ENCODE results near the gene RXFP2.

The RXFP2 gene

DNA sequence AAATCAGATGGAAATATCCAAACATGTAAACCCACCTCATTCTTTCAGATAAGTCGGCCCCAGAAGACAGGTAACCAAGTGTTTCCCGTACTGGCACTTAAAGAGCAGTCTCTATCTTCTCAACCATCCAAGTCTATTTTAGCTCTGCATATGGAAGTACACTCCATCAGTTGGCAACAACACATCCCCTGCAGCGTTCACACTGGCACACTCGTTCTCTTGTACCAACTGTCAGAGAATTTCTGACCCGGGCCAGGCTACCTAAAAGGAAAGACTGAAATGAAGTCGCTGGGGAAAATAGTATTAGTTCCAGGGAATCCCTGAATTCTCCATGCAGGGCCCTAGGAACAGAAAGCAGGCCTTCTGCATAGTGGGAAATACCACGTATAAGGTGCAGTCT lies 109.3 kb downstream of the RXFP2 start:
- no peaks in the 10 kb centered on the region for H3K4me1 ChIP-seq (ENCODE audit: control insufficient read depth, low read depth, low read length)
- no peak overlapping the region for H2BK15ac ChIP-seq (replicated peaks; ENCODE audit: low read depth)
- no peak overlapping the region for H3K56ac ChIP-seq (ENCODE audit: low read length)
- H2AK5ac ChIP-seq (ENCODE audit: low read length), result no peak overlapping the region
- H3K27ac ChIP-seq (ENCODE audit: low read depth, low read length), result no peak overlapping the region
- no peak overlapping the region for H3K23ac ChIP-seq (ENCODE audit: low read length)
- DNase-seq, result no peak
- no peak overlapping the region for H3K18ac ChIP-seq (ENCODE audit: low read length)
- no peaks in the 10 kb centered on the region for H3K79me2 ChIP-seq (ENCODE audit: control insufficient read depth, insufficient read depth, low read length)
- WGBS (ENCODE audit: extremely low coverage, insufficient coverage, low lambda C conversion rate), result no CpG with 5 or more reads among the region's 7 CpGs
- H2BK120ac ChIP-seq (ENCODE audit: low read depth, low read length), result no peak overlapping the region
- H3K9ac ChIP-seq (ENCODE audit: low read length), result no peak overlapping the region
- H3K4ac ChIP-seq (ENCODE audit: low read depth, low read length), result no peak overlapping the region
- H3K36me3 ChIP-seq (ENCODE audit: control insufficient read depth, insufficient read depth, low read length), result no peaks in the 10 kb centered on the region
- H3K27me3 ChIP-seq (ENCODE audit: insufficient read depth, low read length, poor library complexity), result peaks cover 3% of the 10 kb centered on the region
- no peak overlapping the region for H2BK5ac ChIP-seq (ENCODE audit: low read length)
- H3K4me2 ChIP-seq (ENCODE audit: low read length), result no peak overlapping the region
- no peak overlapping the region for H4K5ac ChIP-seq (ENCODE audit: low read length)
- no peak overlapping the region for H3K4me3 ChIP-seq (ENCODE audit: low read length)
- H4K8ac ChIP-seq (ENCODE audit: low read depth, low read length), result no peak overlapping the region
- no peaks in the 10 kb centered on the region for H3K79me1 ChIP-seq (ENCODE audit: low read length)

GRCh38 chr13:31849206-31849605 lies 109.9 kb downstream of the RXFP2 start:
- no peaks in the 10 kb centered on the region for H3K79me2 ChIP-seq (ENCODE audit: control insufficient read depth, insufficient read depth, low read length)
- DNase-seq, result no peak
- WGBS (ENCODE audit: extremely low coverage, insufficient coverage, low lambda C conversion rate), result no CpG with 5 or more reads among the region's 4 CpGs
- no peak overlapping the region for H2BK15ac ChIP-seq (replicated peaks; ENCODE audit: low read depth)
- H3K27me3 ChIP-seq (ENCODE audit: insufficient read depth, low read length, poor library complexity), result peaks cover 3% of the 10 kb centered on the region
- H3K4ac ChIP-seq (ENCODE audit: low read depth, low read length), result no peak overlapping the region
- no peak overlapping the region for H3K9ac ChIP-seq (ENCODE audit: low read length)
- H3K79me1 ChIP-seq (ENCODE audit: low read length), result no peaks in the 10 kb centered on the region
- no peak overlapping the region for H4K5ac ChIP-seq (ENCODE audit: low read length)
- no peak overlapping the region for H3K18ac ChIP-seq (ENCODE audit: low read length)
- no peak overlapping the region for H4K8ac ChIP-seq (ENCODE audit: low read depth, low read length)
- no peak overlapping the region for H3K4me2 ChIP-seq (ENCODE audit: low read length)
- H3K36me3 ChIP-seq (ENCODE audit: control insufficient read depth, insufficient read depth, low read length), result no peaks in the 10 kb centered on the region
- no peak overlapping the region for H3K4me3 ChIP-seq (ENCODE audit: low read length)
- no peak overlapping the region for H2BK5ac ChIP-seq (ENCODE audit: low read length)
- no peaks in the 10 kb centered on the region for H3K4me1 ChIP-seq (ENCODE audit: control insufficient read depth, low read depth, low read length)
- H2BK120ac ChIP-seq (ENCODE audit: low read depth, low read length), result no peak overlapping the region
- no peak overlapping the region for H3K23ac ChIP-seq (ENCODE audit: low read length)
- H2AK5ac ChIP-seq (ENCODE audit: low read length), result no peak overlapping the region
- H3K56ac ChIP-seq (ENCODE audit: low read length), result no peak overlapping the region
- no peak overlapping the region for H3K27ac ChIP-seq (ENCODE audit: low read depth, low read length)

DNA sequence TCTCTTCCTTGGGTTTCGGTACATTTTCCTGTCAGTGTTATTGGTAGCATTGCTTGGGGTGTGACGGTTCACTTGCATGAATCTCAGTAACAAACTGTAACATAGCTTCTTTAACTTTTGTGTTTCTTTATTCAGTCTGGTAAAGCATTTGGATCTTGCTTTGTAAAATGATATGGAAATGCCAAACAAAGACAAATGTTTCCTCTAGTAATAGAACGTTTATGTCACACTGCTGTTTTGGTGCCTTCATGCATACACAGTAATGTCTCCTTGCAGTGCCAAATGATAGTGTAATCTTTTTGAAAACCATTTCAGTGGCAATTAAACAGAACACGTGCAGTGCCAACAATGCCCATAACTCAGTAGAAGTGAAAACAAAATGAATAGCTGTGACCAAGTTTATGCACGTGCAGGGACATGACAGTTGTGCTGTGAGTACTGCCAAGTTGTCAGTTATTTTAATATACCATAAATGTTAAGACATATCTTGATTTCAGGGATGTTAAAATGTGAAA lies 110.8 kb downstream of the RXFP2 start:
- Histone ChIP-seq H3K79me2 (ENCODE audit: control insufficient read depth, insufficient read depth, low read length) (no peaks in the 10 kb centered on the region), H4K8ac (ENCODE audit: low read depth, low read length) (no peak overlapping the region), H3K9ac (ENCODE audit: low read length) (no peak overlapping the region), H3K27ac (ENCODE audit: low read depth, low read length) (no peak overlapping the region), H4K5ac (ENCODE audit: low read length) (no peak overlapping the region), H2BK120ac (ENCODE audit: low read depth, low read length) (no peak overlapping the region), H2BK15ac (replicated peaks; ENCODE audit: low read depth) (no peak overlapping the region), H3K4me2 (ENCODE audit: low read length) (no peak overlapping the region), H3K23ac (ENCODE audit: low read length) (no peak overlapping the region), H2AK5ac (ENCODE audit: low read length) (no peak overlapping the region), H3K4me3 (ENCODE audit: low read length) (no peak overlapping the region), H3K36me3 (ENCODE audit: control insufficient read depth, insufficient read depth, low read length) (no peaks in the 10 kb centered on the region), H3K4me1 (ENCODE audit: control insufficient read depth, low read depth, low read length) (no peaks in the 10 kb centered on the region), H2BK5ac (ENCODE audit: low read length) (no peak overlapping the region), H3K79me1 (ENCODE audit: low read length) (no peaks in the 10 kb centered on the region), H3K18ac (ENCODE audit: low read length) (no peak overlapping the region), H3K27me3 (ENCODE audit: insufficient read depth, low read length, poor library complexity) (peaks cover 3% of the 10 kb centered on the region), H3K56ac (ENCODE audit: low read length) (no peak overlapping the region), H3K4ac (ENCODE audit: low read depth, low read length) (no peak overlapping the region)
- DNase-seq, result no peak
- no CpG with 5 or more reads among the region's 5 CpGs for WGBS (ENCODE audit: extremely low coverage, insufficient coverage, low lambda C conversion rate)

- Histone ChIP-seq H3K4ac (ENCODE audit: low read depth, low read length) (no peak overlapping the region), H2BK5ac (ENCODE audit: low read length) (no peak overlapping the region), H3K18ac (ENCODE audit: low read length) (no peak overlapping the region), H3K4me2 (ENCODE audit: low read length) (no peak overlapping the region), H3K9ac (ENCODE audit: low read length) (no peak overlapping the region), H3K23ac (ENCODE audit: low read length) (no peak overlapping the region), H3K79me2 (ENCODE audit: control insufficient read depth, insufficient read depth, low read length) (no peaks in the 10 kb centered on the region), H3K27ac (ENCODE audit: low read depth, low read length) (no peak overlapping the region), H3K56ac (ENCODE audit: low read length) (no peak overlapping the region), H4K8ac (ENCODE audit: low read depth, low read length) (no peak overlapping the region), H3K36me3 (ENCODE audit: control insufficient read depth, insufficient read depth, low read length) (no peaks in the 10 kb centered on the region), H3K27me3 (ENCODE audit: insufficient read depth, low read length, poor library complexity) (peaks cover 3% of the 10 kb centered on the region), H3K4me3 (ENCODE audit: low read length) (no peak overlapping the region), H2BK120ac (ENCODE audit: low read depth, low read length) (no peak overlapping the region), H4K5ac (ENCODE audit: low read length) (no peak overlapping the region), H3K4me1 (ENCODE audit: control insufficient read depth, low read depth, low read length) (no peaks in the 10 kb centered on the region), H2BK15ac (replicated peaks; ENCODE audit: low read depth) (no peak overlapping the region), H2AK5ac (ENCODE audit: low read length) (no peak overlapping the region), H3K79me1 (ENCODE audit: low read length) (no peaks in the 10 kb centered on the region)
- no peak for DNase-seq
- WGBS (ENCODE audit: extremely low coverage, insufficient coverage, low lambda C conversion rate), result no CpG with 5 or more reads among the region's 6 CpGs
Measured at GRCh38 chr13:31851216-31851615, 111.9 kb downstream of the RXFP2 start.
